HG02884 (cell line): ENCODE measurements around the gene ZNF519.
A peak's percentile ranks its signal among the peaks of the same experiment; 100 is the strongest.

Experiments
- ATAC-seq: cut with Tn5 transposase; IDR thresholded peaks from one replicate; pipeline ENCODE4 v1.9.1; 2021; ENCODE audit warnings: mild to moderate bottlenecking, moderate library complexity; ENCODE audit not compliant: unreplicated experiment

Gene ZNF519

GRCh38 chr18:14100503-14101286 is 31.5 kb downstream of the ZNF519 start:
- ATAC-seq, result no peak

DNA sequence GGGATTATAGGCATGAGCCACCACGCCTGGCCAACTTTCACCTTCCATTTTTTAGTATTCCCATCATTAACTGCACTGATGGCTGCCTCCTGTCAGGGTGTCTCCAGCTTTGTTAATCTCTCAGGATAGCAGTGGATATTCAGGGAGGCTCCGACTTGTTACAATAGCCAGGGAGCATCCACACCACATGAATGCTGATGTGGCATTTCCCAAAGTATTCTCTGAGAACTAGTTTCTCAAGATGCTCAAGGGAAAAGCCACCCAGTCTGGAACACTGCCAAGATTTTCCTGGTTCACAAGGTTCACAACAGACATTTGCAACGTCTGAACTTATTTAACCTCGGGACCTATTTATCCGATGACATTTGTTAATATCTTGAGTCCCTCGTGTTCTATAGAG is 33.8 kb downstream of the ZNF519 start:
- no peak for ATAC-seq

- ATAC-seq, result no peak
Measured at GRCh38 chr18:14097761-14098160, 34.5 kb downstream of the ZNF519 start.

DNA sequence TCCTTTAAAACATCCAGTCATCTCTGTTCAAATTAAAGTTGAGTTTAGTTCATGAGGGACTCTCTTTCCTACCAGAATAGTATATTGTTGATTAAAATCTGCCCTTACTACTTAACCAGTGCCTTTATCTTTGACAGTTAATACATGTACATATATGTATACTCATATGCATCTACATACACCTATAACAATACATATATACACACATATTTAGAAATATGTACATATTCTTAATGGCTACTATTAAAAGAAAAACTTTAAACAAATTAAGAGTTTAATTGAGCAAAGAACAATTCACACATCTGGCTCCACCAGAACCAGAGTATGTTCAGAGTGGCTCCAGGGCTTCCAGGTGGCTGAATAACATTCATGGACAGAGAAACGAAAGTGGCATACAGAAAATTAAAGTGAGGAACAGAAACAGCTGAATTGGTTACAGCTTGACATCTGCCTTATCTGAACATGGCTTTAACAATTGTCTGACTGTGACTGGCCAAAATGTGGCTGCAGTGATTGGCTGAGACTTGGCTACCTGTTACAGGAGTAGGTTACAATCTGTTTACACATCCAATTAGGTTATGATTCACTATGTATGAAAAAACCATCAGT is 38.8 kb downstream of the ZNF519 start:
- no peak for ATAC-seq

- no peak for ATAC-seq
Measured at GRCh38 chr18:14092625-14093306, 39.5 kb downstream of the ZNF519 start.

DNA sequence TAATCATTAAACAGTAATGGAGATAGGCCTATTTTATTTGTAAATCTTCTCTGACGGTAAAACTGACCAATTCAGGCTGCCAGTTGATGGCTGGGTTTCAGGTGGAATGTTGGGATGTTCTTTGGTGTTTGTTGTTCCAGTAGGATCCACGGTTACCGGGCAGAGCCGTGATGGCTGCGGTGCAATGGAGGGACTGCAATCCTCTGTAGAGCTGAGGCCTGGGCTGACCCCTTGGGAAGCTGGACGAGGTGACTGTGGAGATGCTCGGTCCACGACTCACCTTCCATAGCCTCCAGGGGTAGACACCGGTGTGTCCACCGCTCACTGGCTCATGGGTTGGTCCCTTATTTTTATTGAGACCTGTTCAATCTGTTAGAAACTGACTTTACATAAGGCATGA is 42.5 kb downstream of the ZNF519 start:
- no peak for ATAC-seq

DNA sequence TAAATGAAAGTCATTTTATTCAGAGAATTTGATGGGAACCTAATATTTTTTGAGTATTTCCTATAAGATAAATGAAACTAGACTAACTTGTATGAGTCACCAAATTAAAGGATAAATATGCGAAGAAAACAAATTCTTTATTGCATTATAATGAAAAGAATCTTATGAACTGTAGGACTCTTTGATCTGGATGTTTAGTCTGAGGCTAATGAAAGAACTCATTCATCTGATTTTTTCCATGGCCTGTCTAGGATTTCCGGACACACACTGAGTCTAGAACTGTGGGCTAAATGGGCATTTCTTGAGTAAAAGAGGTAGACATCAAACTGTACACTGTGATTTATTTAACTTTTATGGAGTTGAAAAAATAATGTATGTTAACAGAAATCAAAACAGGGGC is 43.0 kb downstream of the ZNF519 start:
- no peak for ATAC-seq

- ATAC-seq, result peak; percentile 70
Measured at GRCh38 chr18:14086458-14087231, 45.6 kb downstream of the ZNF519 start.

DNA sequence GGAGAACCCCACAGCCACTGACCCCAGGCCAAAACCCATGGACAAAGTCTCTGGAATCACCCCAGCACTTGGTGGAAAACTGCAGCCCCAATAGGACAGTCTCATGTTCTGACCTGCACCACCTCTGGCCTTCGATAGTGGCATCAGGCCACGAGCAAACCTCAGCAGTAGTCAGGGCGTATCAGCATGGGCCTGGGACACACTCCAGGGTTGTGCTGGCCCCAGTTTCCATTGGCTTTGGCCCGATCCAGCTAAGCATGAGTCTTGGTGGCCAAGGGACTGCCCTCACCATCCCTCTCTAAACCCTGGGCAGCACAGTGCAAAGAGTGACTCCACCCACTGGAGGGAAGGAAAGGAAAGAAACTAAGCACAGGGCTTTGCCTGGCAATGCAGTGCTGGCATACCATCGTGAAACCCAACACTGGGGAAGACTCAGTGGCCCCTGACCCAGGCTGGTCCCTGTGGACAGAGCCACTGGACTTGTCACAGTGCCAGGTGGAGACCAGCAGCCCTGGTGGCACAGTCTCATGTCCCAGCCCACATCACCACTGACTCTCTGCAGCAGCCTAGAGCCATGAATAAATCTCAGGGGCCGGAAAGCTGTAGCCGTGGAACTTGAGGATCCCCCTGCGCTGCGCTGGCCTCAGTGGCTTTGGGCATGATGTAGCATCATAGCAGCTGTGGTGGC is 46.3 kb downstream of the ZNF519 start:
- ATAC-seq, result no peak

GRCh38 chr18:14075196-14075595 is 57.0 kb downstream of the ZNF519 start:
- ATAC-seq, result no peak

DNA sequence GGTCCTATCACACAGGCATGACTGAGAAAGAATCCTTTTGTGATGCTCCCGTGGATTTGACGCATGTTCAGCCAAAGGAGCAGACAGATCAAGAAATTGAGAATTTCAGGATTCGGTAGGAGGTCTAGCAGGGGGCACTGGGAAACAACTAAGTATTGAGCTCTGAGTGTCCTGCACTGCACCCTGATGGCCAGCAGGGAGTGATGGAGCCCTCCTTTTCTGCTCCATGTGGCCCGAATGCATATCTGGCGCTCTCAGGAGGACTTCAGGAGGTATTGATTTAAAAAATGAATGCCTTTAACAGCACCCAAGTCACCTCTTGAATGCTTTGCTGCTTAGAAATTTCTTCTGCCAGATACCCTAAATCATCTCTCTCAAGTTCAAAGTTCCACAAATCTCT is 58.0 kb downstream of the ZNF519 start:
- no peak for ATAC-seq

GRCh38 chr18:14053661-14054060 is 78.6 kb downstream of the ZNF519 start:
- ATAC-seq, result no peak
